Lower lobe of right lung (tissue), 2 donors: ENCODE data around the gene NDUFAF4. TPM values are rescaled to one million over a fixed set of nuclear protein-coding genes. Genes with fewer than 3 reads are reported as not detected.

Experiments used
- ATAC-seq, 2 donors: fragments of 200-7000 bp; cut with Tn5 transposase; one replicate each; pipeline ENCODE4 v1.9.1; 2020 to 2022; ENCODE audit warnings: mild to moderate bottlenecking in 2 of 2, moderate library complexity in 2 of 2
- DNase-seq: peaks from one replicate; pipeline ENCODE4 v3.0.0-alpha.2; 2020
- H3K27ac ChIP-seq: fragments of 200-600 bp; one replicate; pipeline ENCODE4 v1.8.0; 2022
- H3K27me3 ChIP-seq: fragments of 200-600 bp; one replicate; pipeline ENCODE4 v1.8.0; 2022; ENCODE audit warnings: low read depth
- H3K36me3 ChIP-seq: fragments of 200-600 bp; one replicate; pipeline ENCODE4 v1.8.0; 2022; ENCODE audit warnings: mild to moderate bottlenecking
- H3K4me1 ChIP-seq: fragments of 200-600 bp; one replicate; pipeline ENCODE4 v1.8.0; 2022
- H3K4me3 ChIP-seq: fragments of 200-600 bp; one replicate; pipeline ENCODE4 v1.8.0; 2022; ENCODE audit warnings: mild to moderate bottlenecking
- H3K9me3 ChIP-seq: fragments of 200-600 bp; one replicate; pipeline ENCODE4 v1.8.0; 2022
- CTCF ChIP-seq: fragments of 200-600 bp; IDR thresholded peaks from one replicate; pipeline ENCODE4 v1.8.0; 2022; ENCODE audit warnings: antibody characterized with exemption, mild to moderate bottlenecking
- intact Hi-C: fragments of 100-400 bp; cut with DNase I; formaldehyde crosslinking; loops from one replicate; pipeline ENCODE4 v1.11.0; 2022
- total RNA-seq: library from RNA; stranded (reverse); fragmentation: NEBNext Ultra II Directional; extraction: Animal tissue kit (Norgen Biotek cat#: 25700); gene quantifications from one replicate; pipeline ENCODE4 v1.2.1, GENCODE V29; 2021
- donor health status: DM: no; HTN: yes; CAD: no; lungs with severe emphysema.

The NDUFAF4 gene
- total RNA-seq, 1 donor from 2014 or later, result 20.4 TPM

- intact Hi-C loops, result no loop called here
- ATAC-seq (no peak), DNase-seq (no peak)
- peaks cover 7% of the 10 kb centered on the region for H3K27me3 ChIP-seq
- no peak overlapping the region for H3K27ac ChIP-seq
- no peak overlapping the region for H3K4me3 ChIP-seq
- H3K36me3 ChIP-seq, result no peaks in the 10 kb centered on the region
- TF ChIP-seq CTCF, result no peak
- H3K4me1 ChIP-seq, result no peaks in the 10 kb centered on the region
- H3K9me3 ChIP-seq, result no peaks in the 10 kb centered on the region
These were observed 15.9 kb upstream of the NDUFAF4 start for GRCh38 chr6:96913621-96914020.

- Histone ChIP-seq H3K4me3 (no peak overlapping the region), H3K27ac (no peak overlapping the region), H3K36me3 (no peaks in the 10 kb centered on the region), H3K9me3 (no peaks in the 10 kb centered on the region), H3K4me1 (no peaks in the 10 kb centered on the region), H3K27me3 (peaks cover 7% of the 10 kb centered on the region)
- intact Hi-C loops, result no loop called here
- TF ChIP-seq CTCF, result no peak
- ATAC-seq (no peak), DNase-seq (no peak)
These were observed 14.1 kb upstream of the NDUFAF4 start for GRCh38 chr6:96911751-96912150.

GRCh38 chr6:96911171-96911570 lies 13.5 kb upstream of the NDUFAF4 start:
- Histone ChIP-seq H3K27ac (no peak overlapping the region), H3K36me3 (no peaks in the 10 kb centered on the region), H3K4me1 (no peaks in the 10 kb centered on the region), H3K9me3 (no peaks in the 10 kb centered on the region), H3K27me3 (peaks cover 7% of the 10 kb centered on the region), H3K4me3 (no peak overlapping the region)
- no peak for TF ChIP-seq CTCF
- no peak for ATAC-seq
- DNase-seq, result no peak
- intact Hi-C loops, result no loop called here

- no peak for DNase-seq
- H3K36me3 ChIP-seq, result no peaks in the 10 kb centered on the region
- intact Hi-C loops, result no loop called here
- no peak for TF ChIP-seq CTCF
- no peaks in the 10 kb centered on the region for H3K4me1 ChIP-seq
- H3K9me3 ChIP-seq, result no peaks in the 10 kb centered on the region
- no peak overlapping the region for H3K4me3 ChIP-seq
- no peak overlapping the region for H3K27ac ChIP-seq
- H3K27me3 ChIP-seq, result peaks cover 7% of the 10 kb centered on the region
- no peak for ATAC-seq
These were observed 12.1 kb upstream of the NDUFAF4 start for GRCh38 chr6:96909811-96910210.

GRCh38 chr6:96907498-96907897 lies 9.8 kb upstream of the NDUFAF4 start:
- Histone ChIP-seq H3K27me3 (peaks cover 3% of the 10 kb centered on the region), H3K27ac (no peak overlapping the region), H3K4me1 (no peaks in the 10 kb centered on the region), H3K9me3 (no peaks in the 10 kb centered on the region), H3K4me3 (no peak overlapping the region), H3K36me3 (no peaks in the 10 kb centered on the region)
- DNase-seq (no peak), ATAC-seq (peak in 1 of 2 donors; percentile 66)
- intact Hi-C loops, result no loop called here
- TF ChIP-seq CTCF, result no peak

- TF ChIP-seq CTCF, result no peak
- peaks cover 21% of the 10 kb centered on the region for H3K4me1 ChIP-seq
- DNase-seq, result no peak
- no peak for ATAC-seq
- no peak overlapping the region for H3K27ac ChIP-seq
- no peaks in the 10 kb centered on the region for H3K27me3 ChIP-seq
- no peaks in the 10 kb centered on the region for H3K9me3 ChIP-seq
- intact Hi-C loops, result no loop called here
- H3K4me3 ChIP-seq, result no peak overlapping the region
- no peaks in the 10 kb centered on the region for H3K36me3 ChIP-seq
These were observed 3.2 kb upstream of the NDUFAF4 start for GRCh38 chr6:96900873-96901272.
